HuH-7.5 (cell line): Measurements from ENCODE around the gene LBP.
"Not testable (repeated sequence)": the region's sequence is repeated elsewhere in the genome, so short reads cannot be mapped to it uniquely, and the experiment has no call there.

ENCODE experiments used
- DNase-seq: peaks from one replicate; pipeline ENCODE4 v3.0.0; 2011; ENCODE audit warnings: low spot score

The LBP gene

GRCh38 chr20:38350879-38351775 lies 4.8 kb downstream of the LBP start:
- DNase-seq = no peak

DNA sequence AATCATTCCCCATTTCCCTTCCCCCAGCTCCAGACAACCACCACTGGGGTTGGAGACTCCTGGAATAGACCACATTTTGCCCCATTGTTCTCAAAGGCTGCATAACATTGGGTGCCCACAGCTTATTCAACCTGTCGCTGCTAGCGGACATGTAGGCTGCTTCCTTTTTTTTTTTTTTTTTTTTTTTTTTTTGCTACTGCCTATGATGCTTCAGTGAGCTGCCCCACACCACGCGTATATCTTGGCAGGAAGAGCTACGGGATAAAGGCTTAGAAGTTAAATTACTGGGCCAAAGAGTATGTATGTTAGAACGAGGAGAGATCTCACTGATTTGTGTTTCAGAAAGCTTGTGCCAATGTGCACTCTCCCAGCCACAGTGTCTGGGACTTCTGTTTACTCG lies 7.0 kb downstream of the LBP start:
- no peak for DNase-seq

DNA sequence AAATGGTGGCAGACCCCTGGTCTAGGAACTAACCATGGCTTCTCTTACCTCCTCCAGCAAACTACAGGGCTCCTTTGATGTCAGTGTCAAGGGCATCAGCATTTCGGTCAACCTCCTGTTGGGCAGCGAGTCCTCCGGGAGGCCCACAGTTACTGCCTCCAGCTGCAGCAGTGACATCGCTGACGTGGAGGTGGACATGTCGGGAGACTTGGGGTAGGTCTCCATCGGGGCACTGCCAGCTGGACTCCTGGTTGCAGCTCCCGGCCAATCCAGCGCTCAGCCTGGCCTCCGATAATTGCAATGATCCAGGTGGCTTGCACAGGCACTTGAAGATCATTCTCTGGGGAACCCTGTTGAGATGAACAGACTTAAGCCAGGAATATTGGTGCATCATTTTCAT lies 7.9 kb downstream of the LBP start:
- DNase-seq = no peak

- DNase-seq = no peak
Measured at GRCh38 chr20:38355161-38356012, 9.1 kb downstream of the LBP start.

DNA sequence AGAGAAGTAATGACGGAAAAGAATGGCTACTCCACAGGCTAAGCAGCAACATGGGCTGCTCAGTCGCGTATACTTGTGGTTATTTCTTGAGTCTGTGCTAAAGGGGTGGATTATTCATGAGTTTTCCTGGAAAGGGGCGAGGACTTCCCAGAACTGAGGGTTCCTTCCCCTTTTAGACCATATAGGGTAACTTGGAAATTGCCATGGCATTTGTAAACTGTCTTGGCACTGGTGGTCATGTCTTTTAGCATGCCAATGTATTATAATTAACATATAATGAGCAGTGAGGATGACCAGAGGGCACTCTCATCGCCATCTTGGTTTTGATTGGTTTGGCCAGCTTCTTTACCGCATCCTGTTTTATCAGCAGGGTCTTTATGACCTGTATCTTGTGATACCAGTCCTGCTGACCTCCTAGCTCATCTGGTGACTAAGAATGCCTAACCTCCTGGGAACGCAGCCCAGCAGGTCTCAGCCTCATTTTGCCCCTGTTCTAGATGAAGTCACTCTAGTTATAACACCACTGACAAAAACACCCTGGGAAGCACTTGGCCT lies 11.4 kb downstream of the LBP start:
- DNase-seq = no peak

DNA sequence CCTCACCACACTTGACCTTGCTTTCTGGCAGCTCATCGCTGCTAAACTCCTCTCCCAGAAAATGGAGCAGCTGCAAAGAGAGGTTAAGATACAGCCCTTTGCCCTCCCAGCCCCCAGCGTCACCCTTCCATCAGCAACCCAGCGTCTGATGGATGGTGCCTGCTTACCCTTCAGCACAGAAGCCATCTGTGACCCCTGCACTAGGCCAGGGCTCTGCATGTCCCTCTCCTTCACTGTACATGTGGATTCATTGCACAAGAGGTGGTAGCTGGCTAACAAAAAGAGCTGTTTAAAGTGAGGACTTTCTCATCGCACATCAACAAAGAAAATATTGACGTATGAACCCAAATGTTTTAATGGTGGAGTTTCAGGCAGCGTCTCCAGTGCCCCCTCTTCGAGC lies 12.3 kb downstream of the LBP start:
- no peak for DNase-seq

GRCh38 chr20:38363004-38363747 lies 16.9 kb downstream of the LBP start:
- no peak for DNase-seq

DNA sequence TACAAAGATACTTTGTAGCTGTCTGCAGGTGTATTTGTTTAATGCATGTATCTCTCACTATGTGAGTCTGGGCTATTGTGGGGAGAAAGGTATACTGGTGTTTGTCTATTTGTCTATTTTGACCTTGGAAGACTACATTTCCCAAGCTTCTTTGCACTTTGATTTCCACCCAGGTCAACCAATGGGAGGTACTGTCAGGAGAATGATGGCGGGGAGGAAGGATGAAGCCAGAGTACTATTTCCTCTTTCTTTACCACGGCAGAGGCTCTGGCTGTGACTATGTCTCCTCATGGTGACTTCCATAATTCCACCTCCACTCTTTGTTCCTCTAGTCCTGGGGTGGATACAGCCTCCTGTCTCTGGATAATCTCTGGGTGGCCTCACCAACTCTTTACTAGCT lies 23.1 kb downstream of the LBP start:
- DNase-seq = no peak

DNA sequence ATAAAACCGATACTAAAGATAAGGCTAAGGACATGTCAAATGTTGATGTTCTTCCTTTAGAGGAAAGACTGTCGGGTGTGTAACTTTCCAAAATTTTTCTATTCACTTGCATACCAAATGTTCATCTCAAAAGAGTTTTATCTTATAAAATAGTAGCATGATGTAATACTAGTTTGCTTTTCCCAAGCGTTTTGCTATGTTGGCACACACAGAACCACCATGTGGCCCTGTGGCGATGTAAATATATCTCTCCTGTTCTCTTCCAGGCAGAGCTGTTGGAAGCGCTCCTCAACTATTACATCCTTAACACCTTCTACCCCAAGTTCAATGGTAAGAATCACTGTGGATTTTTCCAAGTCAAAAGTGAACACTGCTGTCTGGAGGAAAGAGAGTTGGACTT lies 26.5 kb downstream of the LBP start:
- DNase-seq = no peak

GRCh38 chr20:38373231-38373867 lies 27.1 kb downstream of the LBP start:
- peak; percentile 52 for DNase-seq

DNA sequence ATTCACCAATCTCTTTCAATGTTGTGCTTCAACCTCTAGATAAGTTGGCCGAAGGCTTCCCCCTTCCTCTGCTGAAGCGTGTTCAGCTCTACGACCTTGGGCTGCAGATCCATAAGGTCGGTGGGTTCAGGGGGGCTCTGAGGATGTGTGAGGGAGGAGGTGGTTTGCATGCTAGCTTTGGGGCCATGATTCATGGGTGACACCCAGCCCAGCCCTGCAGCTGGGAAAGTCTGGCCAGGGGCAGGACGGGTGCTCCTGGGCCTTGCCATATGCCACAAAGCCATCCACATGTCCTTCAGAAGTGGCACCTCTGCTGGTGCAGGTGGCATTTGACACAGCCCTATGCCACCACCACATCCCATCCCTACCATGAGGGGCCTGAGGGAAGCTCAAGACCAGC lies 27.6 kb downstream of the LBP start:
- no peak for DNase-seq

- no peak for DNase-seq
Measured at GRCh38 chr20:38377039-38377685, 30.9 kb downstream of the LBP start.

DNA sequence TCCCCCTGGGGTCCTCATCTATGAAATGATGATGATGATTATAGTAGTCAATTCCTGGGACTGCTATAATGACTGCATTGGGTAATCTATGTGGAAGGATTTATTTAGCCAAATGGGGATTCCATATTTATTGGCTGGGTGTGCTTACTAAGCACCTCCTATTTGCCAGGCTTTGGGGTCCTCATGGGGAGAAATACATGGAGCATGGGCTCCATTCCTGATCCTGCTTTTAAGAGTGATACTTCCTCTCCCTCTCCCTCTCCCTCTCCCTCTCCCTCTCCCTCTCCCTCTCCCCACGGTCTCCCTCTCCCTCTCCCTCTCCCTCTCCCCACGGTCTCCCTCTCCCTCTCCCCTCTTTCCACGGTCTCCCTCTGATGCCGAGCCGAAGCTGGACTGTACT lies 31.6 kb downstream of the LBP start:
- DNase-seq = not testable (repeated sequence)

GRCh38 chr20:38383147-38383546 lies 36.9 kb downstream of the LBP start:
- DNase-seq = no peak

DNA sequence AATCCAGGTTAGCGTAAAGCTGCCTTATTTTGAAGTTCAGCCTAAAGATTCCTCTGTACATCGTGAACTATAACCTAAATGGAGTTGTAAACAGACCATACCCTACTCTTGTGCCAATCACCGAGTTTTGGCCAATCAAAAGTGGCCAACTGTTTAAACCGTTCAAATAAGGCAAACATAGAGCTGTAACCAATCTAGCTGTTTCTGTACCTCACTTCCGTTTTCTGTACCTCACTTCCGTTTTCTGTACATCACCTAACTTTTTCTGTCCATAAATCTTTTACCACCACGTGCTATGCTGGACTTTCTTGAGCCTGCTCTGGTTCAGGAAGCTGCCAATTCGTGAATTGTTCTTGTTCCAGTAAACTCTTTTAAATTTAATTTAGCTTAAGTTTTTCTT lies 39.7 kb downstream of the LBP start:
- DNase-seq = no peak

DNA sequence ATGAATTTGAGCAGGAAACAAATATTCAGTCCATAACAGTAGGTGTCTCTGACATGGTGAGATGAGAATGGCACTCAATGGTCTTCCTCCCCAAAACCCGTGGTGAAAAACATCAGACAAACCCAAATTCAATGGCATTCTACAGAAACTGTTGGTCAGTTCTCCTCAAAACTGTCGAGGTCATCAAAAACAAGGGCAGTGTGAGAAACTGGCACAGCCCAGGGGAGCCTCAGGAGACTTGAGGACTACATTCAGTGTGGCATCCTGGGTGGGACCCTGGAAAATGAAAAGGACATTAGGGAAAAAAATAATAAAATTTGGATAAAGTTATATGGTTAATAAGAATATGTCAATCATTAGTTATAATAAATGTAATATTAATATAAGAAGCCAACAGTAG lies 40.6 kb downstream of the LBP start:
- no peak for DNase-seq

DNA sequence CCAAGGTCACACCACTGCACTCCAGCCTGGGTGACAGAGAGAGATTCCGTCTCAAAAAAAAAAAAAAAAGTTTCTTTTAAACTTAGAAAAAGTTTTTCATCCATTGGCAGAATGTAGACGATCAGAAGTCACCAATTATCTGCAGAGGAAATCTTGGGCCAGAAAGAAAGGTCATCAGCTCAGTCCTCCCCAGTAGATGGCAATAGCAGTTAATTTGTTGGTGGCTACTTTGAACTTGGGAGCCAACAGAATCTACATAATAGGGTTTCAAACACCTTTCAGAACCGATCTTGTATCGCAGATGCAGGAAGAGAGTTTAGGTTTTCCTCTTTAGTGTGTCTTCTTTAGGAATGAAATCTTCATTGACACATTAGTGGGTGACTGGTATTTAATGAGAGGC lies 41.7 kb downstream of the LBP start:
- no peak for DNase-seq

- no peak for DNase-seq
Measured at GRCh38 chr20:38392356-38392755, 46.1 kb downstream of the LBP start.

GRCh38 chr20:38393259-38393658 lies 47.0 kb downstream of the LBP start:
- no peak for DNase-seq

DNA sequence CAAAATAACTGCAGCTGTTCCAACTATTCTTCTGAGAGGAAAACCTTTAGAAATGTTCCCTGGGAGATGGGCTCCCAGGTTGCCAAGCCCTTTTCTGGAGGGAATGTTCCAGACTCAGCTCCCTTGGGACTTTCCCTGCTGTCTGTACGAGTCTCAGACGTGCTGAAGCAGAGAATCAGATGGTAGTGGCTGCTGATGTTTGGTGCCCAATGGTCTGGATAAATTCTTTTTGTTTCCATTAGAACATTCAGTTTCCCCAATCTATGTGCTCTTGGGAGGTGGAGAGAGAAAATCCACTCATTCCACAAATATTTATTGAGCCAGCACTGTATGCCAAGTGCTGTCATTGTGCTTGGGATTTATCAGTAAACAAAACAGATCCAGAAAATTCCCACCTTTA lies 48.9 kb downstream of the LBP start:
- DNase-seq = no peak

DNA sequence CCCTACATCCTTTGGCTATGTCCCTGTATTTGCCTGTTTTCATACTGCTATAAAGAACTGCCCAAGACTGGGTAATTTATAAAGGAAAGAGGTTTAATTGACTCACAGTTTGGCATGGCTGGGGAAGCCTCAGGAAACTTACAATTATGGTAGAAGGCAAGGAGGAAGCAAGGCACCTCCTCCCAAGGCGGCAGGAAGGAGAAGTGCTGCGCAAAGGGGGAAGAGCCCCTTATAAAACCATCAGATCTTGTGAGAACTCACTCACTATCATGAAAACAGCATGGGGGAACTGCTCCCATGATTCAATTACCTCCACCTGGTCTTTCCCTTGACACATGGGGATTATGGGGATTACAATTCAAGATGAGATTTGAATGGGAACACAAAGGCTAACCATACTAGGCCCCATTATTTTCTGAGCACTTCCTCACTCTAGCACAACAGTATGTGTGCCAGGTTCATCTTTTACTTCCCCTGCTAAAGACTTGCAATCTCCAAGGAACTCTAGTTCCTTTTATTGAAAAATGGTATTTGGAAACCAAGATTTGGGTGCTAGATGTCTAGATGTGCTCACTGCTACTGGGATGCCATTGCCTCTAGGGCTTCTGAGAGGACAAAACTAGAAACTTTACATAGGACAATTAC lies 49.6 kb downstream of the LBP start:
- DNase-seq = not testable (repeated sequence)
